Measurements from ENCODE around the gene CLTC. TPM values are rescaled to one million over a fixed set of nuclear protein-coding genes. Genes with fewer than 3 reads are reported as not detected.

Gene CLTC
- total and polyA plus RNA-seq, 2 of the 13 experiments (the other 11 are each of a cell fraction or from before 2014, with no cell fraction given), result 134 to 283 TPM

- TF ChIP-seq SMYD3 (CRISPR knock-in tag; IDR thresholded peaks at IDR 0.05) (no peak), SNAI1 (CRISPR knock-in tag; IDR thresholded peaks at IDR 0.05; ENCODE audit: borderline replicate concordance) (no peak), GATAD2A (CRISPR knock-in tag; IDR thresholded peaks at IDR 0.05) (peak; percentile 95), ZNF569 (CRISPR knock-in tag; IDR thresholded peaks at IDR 0.05; ENCODE audit: borderline replicate concordance) (no peak), HNRNPUL1 (IDR thresholded peaks at IDR 0.05; ENCODE audit: low read depth, low read length) (no peak), CCDC6 (CRISPR knock-in tag; IDR thresholded peaks at IDR 0.05) (no peak), FOXO1 (CRISPR knock-in tag; IDR thresholded peaks at IDR 0.05) (peak; percentile 30; the same call in 1 of the 2 replicates), ZNF558 (CRISPR knock-in tag; IDR thresholded peaks at IDR 0.05; ENCODE audit: borderline replicate concordance) (no peak), SMARCC2 (IDR thresholded peaks at IDR 0.05) (no peak), THAP7 (CRISPR knock-in tag; IDR thresholded peaks at IDR 0.05) (no peak), TARDBP (CRISPR knock-in tag; IDR thresholded peaks at IDR 0.05) (peak; percentile 79; the same call in 1 of the 2 replicates), ZIK1 (CRISPR knock-in tag; IDR thresholded peaks at IDR 0.05; ENCODE audit: borderline replicate concordance, low read depth) (no peak), THRA (CRISPR knock-in tag; IDR thresholded peaks at IDR 0.05; ENCODE audit: borderline replicate concordance) (peak; percentile 72; the same call in 1 of the 2 replicates), BHLHE40 (IDR thresholded peaks at IDR 0.05; ENCODE audit: low read length) (no peak), ZNF280B (CRISPR knock-in tag; IDR thresholded peaks at IDR 0.05; ENCODE audit: borderline replicate concordance) (no peak), ZBTB37 (CRISPR knock-in tag; IDR thresholded peaks at IDR 0.05) (no peak), ZNF510 (CRISPR knock-in tag; IDR thresholded peaks at IDR 0.05; ENCODE audit: low read depth) (no peak)
- TF ChIP-seq, protein P1, sequence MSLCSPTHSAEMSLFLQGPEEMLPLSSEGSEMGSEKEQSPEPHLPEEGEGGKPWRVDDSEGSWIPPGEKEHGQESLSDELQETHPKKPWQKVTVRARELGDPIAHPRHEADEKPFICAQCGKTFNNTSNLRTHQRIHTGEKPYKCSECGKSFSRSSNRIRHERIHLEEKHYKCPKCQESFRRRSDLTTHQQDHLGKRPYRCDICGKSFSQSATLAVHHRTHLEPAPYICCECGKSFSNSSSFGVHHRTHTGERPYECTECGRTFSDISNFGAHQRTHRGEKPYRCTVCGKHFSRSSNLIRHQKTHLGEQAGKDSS (CRISPR knock-in tag; IDR thresholded peaks at IDR 0.05; ENCODE audit: borderline replicate concordance, low read depth), result no peak
- TF ChIP-seq, protein P2, sequence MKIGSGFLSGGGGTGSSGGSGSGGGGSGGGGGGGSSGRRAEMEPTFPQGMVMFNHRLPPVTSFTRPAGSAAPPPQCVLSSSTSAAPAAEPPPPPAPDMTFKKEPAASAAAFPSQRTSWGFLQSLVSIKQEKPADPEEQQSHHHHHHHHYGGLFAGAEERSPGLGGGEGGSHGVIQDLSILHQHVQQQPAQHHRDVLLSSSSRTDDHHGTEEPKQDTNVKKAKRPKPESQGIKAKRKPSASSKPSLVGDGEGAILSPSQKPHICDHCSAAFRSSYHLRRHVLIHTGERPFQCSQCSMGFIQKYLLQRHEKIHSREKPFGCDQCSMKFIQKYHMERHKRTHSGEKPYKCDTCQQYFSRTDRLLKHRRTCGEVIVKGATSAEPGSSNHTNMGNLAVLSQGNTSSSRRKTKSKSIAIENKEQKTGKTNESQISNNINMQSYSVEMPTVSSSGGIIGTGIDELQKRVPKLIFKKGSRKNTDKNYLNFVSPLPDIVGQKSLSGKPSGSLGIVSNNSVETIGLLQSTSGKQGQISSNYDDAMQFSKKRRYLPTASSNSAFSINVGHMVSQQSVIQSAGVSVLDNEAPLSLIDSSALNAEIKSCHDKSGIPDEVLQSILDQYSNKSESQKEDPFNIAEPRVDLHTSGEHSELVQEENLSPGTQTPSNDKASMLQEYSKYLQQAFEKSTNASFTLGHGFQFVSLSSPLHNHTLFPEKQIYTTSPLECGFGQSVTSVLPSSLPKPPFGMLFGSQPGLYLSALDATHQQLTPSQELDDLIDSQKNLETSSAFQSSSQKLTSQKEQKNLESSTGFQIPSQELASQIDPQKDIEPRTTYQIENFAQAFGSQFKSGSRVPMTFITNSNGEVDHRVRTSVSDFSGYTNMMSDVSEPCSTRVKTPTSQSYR (CRISPR knock-in tag; IDR thresholded peaks at IDR 0.05; ENCODE audit: borderline replicate concordance), result no peak
- TF ChIP-seq, protein P3, sequence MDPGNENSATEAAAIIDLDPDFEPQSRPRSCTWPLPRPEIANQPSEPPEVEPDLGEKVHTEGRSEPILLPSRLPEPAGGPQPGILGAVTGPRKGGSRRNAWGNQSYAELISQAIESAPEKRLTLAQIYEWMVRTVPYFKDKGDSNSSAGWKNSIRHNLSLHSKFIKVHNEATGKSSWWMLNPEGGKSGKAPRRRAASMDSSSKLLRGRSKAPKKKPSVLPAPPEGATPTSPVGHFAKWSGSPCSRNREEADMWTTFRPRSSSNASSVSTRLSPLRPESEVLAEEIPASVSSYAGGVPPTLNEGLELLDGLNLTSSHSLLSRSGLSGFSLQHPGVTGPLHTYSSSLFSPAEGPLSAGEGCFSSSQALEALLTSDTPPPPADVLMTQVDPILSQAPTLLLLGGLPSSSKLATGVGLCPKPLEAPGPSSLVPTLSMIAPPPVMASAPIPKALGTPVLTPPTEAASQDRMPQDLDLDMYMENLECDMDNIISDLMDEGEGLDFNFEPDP (CRISPR knock-in tag; conservative IDR thresholded peaks at IDR 0.05), result no peak
Measured at GRCh38 chr17:59725691-59726090, 106.0 kb downstream of the CLTC start (continued).
